ENCODE results near the gene NFKBIL1.

DNA sequence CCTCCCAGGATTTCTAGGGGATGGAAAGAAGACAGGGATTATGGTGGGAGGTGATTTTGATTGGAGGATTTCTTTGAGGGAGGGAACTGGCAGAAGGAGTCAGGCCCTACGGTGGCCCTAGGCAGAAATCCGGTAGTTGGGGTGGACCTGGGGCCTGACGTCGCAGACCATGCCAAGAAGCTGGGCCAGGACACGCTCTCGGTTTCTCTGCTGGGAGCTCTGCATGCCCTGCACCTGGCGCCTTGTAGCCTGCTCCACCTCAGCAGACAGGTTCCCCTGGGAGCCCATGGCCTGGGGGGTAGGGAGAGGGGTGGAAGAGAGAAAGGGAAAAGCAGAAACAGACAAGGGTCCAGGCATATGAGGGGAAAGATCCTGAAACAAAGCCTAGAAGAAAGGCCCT lies 2.1 kb upstream of the NFKBIL1 start:
- TF ChIP-seq YY1 (IDR thresholded peaks at IDR 0.05; ENCODE audit: insufficient read depth, insufficient read length) (no peak), SUZ12 (IDR thresholded peaks at IDR 0.05; ENCODE audit: extremely low read depth, insufficient read depth, insufficient read length) (no peak), ZNF274 (IDR thresholded peaks at IDR 0.05; ENCODE audit: low read depth, low read length) (no peak)
